ENCODE data around the gene TRPV5.

Gene TRPV5

GRCh38 chr7:142894985-142895593 lies 38.5 kb downstream of the TRPV5 start:
- H3K4me3 ChIP-seq (ENCODE audit: low read depth, low read length): no peak overlapping the region
- TF ChIP-seq, protein P1, sequence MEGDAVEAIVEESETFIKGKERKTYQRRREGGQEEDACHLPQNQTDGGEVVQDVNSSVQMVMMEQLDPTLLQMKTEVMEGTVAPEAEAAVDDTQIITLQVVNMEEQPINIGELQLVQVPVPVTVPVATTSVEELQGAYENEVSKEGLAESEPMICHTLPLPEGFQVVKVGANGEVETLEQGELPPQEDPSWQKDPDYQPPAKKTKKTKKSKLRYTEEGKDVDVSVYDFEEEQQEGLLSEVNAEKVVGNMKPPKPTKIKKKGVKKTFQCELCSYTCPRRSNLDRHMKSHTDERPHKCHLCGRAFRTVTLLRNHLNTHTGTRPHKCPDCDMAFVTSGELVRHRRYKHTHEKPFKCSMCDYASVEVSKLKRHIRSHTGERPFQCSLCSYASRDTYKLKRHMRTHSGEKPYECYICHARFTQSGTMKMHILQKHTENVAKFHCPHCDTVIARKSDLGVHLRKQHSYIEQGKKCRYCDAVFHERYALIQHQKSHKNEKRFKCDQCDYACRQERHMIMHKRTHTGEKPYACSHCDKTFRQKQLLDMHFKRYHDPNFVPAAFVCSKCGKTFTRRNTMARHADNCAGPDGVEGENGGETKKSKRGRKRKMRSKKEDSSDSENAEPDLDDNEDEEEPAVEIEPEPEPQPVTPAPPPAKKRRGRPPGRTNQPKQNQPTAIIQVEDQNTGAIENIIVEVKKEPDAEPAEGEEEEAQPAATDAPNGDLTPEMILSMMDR (IDR thresholded peaks at IDR 0.05; ENCODE audit: low read depth, low read length): no peak

DNA sequence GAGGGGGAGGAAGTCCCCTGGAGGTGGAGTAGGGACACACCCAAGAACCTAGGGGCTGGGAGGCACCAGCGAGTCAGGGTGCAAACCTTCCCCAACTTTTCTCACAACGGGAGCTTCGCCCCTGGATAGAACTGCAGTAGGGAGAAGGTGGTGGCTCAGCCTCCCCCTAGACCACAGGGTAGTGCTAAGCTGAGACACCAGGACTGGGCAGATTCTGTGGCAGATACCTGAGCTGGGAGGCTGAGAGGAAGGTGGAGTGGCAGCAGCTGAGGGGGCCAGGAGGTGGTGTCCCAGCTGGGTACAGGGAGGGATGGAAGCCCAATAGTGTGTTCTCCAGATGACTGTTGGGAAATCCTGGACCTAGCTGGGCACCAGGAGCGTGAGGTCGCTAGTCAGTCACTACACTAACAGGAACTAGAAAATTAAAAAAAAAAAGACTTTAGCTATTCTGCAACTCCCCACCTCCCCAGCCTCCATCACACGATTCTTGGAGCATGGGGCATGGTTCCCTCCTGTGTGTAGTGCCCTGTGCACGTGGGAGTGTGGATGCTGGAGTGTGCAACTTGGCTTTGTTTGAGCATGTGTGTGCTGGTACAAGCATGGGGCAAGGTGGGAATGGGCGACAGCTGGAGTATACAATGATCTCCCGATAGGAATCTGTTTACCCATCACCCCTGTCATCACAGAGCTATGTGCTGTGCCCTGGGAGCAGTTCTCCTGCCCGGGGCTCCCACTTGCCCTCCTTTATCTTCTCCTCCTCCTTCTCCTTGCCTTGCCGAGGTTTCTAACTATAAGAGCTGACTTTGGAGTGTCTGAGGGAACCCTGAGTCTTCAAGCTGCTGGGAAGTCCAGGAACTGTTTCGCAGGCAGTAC lies 39.2 kb downstream of the TRPV5 start:
- TF ChIP-seq, protein P1 (IDR thresholded peaks at IDR 0.05; ENCODE audit: low read depth, low read length): no peak
- H3K4me3 ChIP-seq (ENCODE audit: low read depth, low read length): no peak overlapping the region

GRCh38 chr7:142892951-142893350 lies 40.6 kb downstream of the TRPV5 start:
- no peak overlapping the region for H3K4me3 ChIP-seq (ENCODE audit: low read depth, low read length)
- TF ChIP-seq, protein P1 (IDR thresholded peaks at IDR 0.05; ENCODE audit: low read depth, low read length): no peak

DNA sequence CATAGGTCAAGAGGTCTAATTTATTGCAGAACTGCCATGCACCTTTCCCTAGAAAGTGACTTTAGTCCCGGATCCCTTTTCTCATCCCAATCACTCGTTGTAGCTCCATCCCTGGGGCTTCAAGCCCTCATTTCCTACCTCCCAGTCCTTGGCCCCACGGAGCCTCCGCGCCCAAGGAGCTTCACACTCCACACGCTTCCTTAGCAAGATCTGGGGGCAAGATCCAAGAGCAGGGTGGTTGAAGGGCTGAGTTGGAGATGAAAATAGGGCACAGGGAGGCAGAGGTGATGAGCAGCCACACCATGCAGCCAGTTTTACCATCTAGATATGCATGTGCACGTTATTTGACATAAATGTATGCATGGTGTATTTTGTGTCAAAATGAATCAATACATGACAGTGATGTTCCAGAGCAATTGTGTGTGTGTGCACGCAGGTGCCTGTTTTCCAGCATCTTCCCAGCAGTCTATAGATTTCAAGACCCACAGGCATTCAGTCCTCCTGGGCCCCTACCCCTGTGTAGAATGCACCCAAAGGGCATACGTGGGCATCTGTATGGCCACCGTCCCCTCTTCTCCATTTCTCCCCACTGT lies 42.0 kb downstream of the TRPV5 start:
- H3K4me3 ChIP-seq (ENCODE audit: low read depth, low read length): no peak overlapping the region
- TF ChIP-seq, protein P1 (IDR thresholded peaks at IDR 0.05; ENCODE audit: low read depth, low read length): no peak

GRCh38 chr7:142890874-142891485 lies 42.6 kb downstream of the TRPV5 start:
- TF ChIP-seq, protein P1 (IDR thresholded peaks at IDR 0.05; ENCODE audit: low read depth, low read length): no peak
- H3K4me3 ChIP-seq (ENCODE audit: low read depth, low read length): no peak overlapping the region

- TF ChIP-seq, protein P1 (IDR thresholded peaks at IDR 0.05; ENCODE audit: low read depth, low read length): no peak
- no peak overlapping the region for H3K4me3 ChIP-seq (ENCODE audit: low read depth, low read length)
Observed at GRCh38 chr7:142889816-142890215, 43.7 kb downstream of the TRPV5 start.

All from WI38 (cell line).